PC-9 (cell line): ENCODE results near the gene SCRN2. TPM values are rescaled to one million over a fixed set of nuclear protein-coding genes. Genes with fewer than 3 reads are reported as not detected.
A peak's percentile ranks its signal among the peaks of the same experiment; 100 is the strongest.

ENCODE experiments used
- BruUV-seq: library from RNA; stranded (reverse); fragments of 400-500 nt; replicated peaks from 2 replicates; lab custom pipeline; 2021; lab: Mats Ljungman, UMichigan
- CTCF ChIA-PET: fragments of 300-600 bp; sonication (Branson Sonifier 250); formaldehyde crosslinking; loops from one replicate; lab custom pipeline; 2022; ENCODE audit warnings: antibody characterized with exemption; lab: Charles Lee
- POLR2A ChIA-PET: fragments of 300-600 bp; sonication (Branson Sonifier 250); formaldehyde crosslinking; loops from one replicate; lab custom pipeline; 2022; ENCODE audit warnings: antibody characterized with exemption; ENCODE audit not compliant: unreplicated experiment; lab: Charles Lee
- DNase-seq, 2 experiments: peaks; one replicate each; pipeline versions ENCODE4 v3.0.0 to v3.0.0-alpha.2; 2015 to 2022; ENCODE audit warnings: mixed read lengths in 1 of 2
- H2AFZ ChIP-seq: fragments of 200-600 bp; sonication (generic); 2 replicates; pipeline ENCODE4 v1.8.1; 2017; ENCODE audit warnings: antibody characterized with exemption
- H3F3A ChIP-seq: fragments of 200-600 bp; sonication (generic); 2 replicates; pipeline ENCODE4 v1.8.1; 2017; ENCODE audit warnings: antibody characterized with exemption, mild to moderate bottlenecking, low read depth; ENCODE audit not compliant: insufficient read depth
- H3K27ac ChIP-seq: fragments of 200-600 bp; sonication (generic); 2 replicates; pipeline ENCODE4 v1.6.1; 2016; ENCODE audit warnings: mixed run types
- H3K27me3 ChIP-seq: fragments of 200-600 bp; sonication (generic); 2 replicates; pipeline ENCODE4 v1.6.1; 2016; ENCODE audit warnings: low read depth, mixed run types; ENCODE audit not compliant: insufficient read depth
- H3K36me3 ChIP-seq: fragments of 200-600 bp; sonication (generic); 2 replicates; pipeline ENCODE4 v1.6.1; 2016; ENCODE audit warnings: low read depth, mixed run types
- H3K4me1 ChIP-seq: fragments of 200-600 bp; sonication (generic); replicated peaks from 2 replicates; pipeline ENCODE4 v1.6.1; 2016; ENCODE audit warnings: mixed run types; ENCODE audit not compliant: insufficient read depth
- H3K4me2 ChIP-seq: fragments of 200-600 bp; sonication (generic); 2 replicates; pipeline ENCODE4 v1.6.1; 2017; ENCODE audit warnings: mixed run types
- H3K4me3 ChIP-seq: fragments of 200-600 bp; sonication (generic); 2 replicates; pipeline ENCODE4 v1.6.1; 2016; ENCODE audit warnings: mixed run types
- H3K79me2 ChIP-seq: fragments of 200-600 bp; sonication (generic); 2 replicates; pipeline ENCODE4 v1.6.1; 2017; ENCODE audit warnings: low read depth, mixed run types
- H3K9me2 ChIP-seq: fragments of 200-600 bp; sonication (generic); 2 replicates; pipeline ENCODE4 v1.8.1; 2017; ENCODE audit warnings: mild to moderate bottlenecking; ENCODE audit not compliant: insufficient read depth
- H3K9me3 ChIP-seq: fragments of 200-600 bp; sonication (generic); 2 replicates; pipeline ENCODE4 v1.8.1; 2016; ENCODE audit warnings: low read depth; ENCODE audit not compliant: insufficient read depth
- H4K20me1 ChIP-seq: fragments of 200-600 bp; sonication (generic); 2 replicates; pipeline ENCODE4 v1.8.1; 2017; ENCODE audit not compliant: insufficient read depth
- CTCF ChIP-seq: fragments of 200-600 bp; sonication (generic); conservative IDR thresholded peaks from 2 replicates; pipeline ENCODE4 v1.6.1; 2017; ENCODE audit warnings: mixed run types, antibody characterized with exemption, mild to moderate bottlenecking, moderate library complexity
- EZH2 ChIP-seq: fragments of 200-600 bp; sonication (generic); IDR thresholded peaks from 2 replicates; pipeline ENCODE4 v1.8.0; 2017; ENCODE audit warnings: antibody characterized with exemption, low read depth
- intact Hi-C: fragments of 100-400 bp; cut with micrococcal nuclease; formaldehyde crosslinking; loops from one replicate; pipeline ENCODE4 v1.10.0; 2022; ENCODE audit not compliant: unreplicated experiment
- total RNA-seq: library from RNA; stranded (reverse); gene quantifications from 2 replicates; pipeline ENCODE4 v1.2.3, GENCODE V29; 2021

SCRN2 gene
- total RNA-seq, 1 experiment from 2014 or later = 31.7 TPM

GRCh38 chr17:47831003-47831933 lies 9.8 kb downstream of the SCRN2 start, which contains the start of the genes LRRC46 and MRPL10:
Gene LRRC46 (plus strand): TSS chr17:47831670. CDS start chr17:47831990, 320 bp downstream.
Gene MRPL10 (minus strand): TSS chr17:47831541. CDS start chr17:47831511, 30 bp downstream.
- Histone ChIP-seq H3K27ac (peak within 1 kb of the TSS; percentile 63), H3K4me1 (peaks cover 20% of the 10 kb centered on the region), H4K20me1 (peaks cover 14% of the 10 kb centered on the region), H3F3A (peaks cover 41% of the 10 kb centered on the region), H2AFZ (peak within 1 kb of the TSS; percentile 76), H3K27me3 (no peaks in the 10 kb centered on the region), H3K9me2 (no peaks in the 10 kb centered on the region), H3K9me3 (no peaks in the 10 kb centered on the region), H3K4me3 (peak within 1 kb of the TSS; percentile 76), H3K79me2 (peaks cover 31% of the 10 kb centered on the region), H3K36me3 (peaks cover 21% of the 10 kb centered on the region), H3K4me2 (peak within 1 kb of the TSS; percentile 99)
- ChIA-PET CTCF (interaction anchor here (0.5 to 1.0 kb wide), 5 partner anchors 10 to 81 kb away, joined by 5 to 6 read pairs (median 5); partner anchors contain the start of genes OSBPL7 and SCRN2), POLR2A (interaction anchor here (0.6 to 0.9 kb wide), 8 partner anchors 10 to 227 kb away, joined by 3 to 8 read pairs (median 3); partner anchors contain the start of gene OSBPL7)
- BruUV-seq = TSS peak; percentile 64
- intact Hi-C loops = loop anchor here (1.0 kb wide), 1 partner anchor 55 kb away; no protein-coding TSS in a partner anchor
- DNase-seq = peak; percentile 80 to 90
- peak; percentile 61; the same call in 1 of the 2 replicates for TF ChIP-seq CTCF
- TF ChIP-seq EZH2 = no peak

- H3K27me3 ChIP-seq = no peaks in the 10 kb centered on the region
- peaks cover 25% of the 10 kb centered on the region for H3K36me3 ChIP-seq
- peak overlapping the region; percentile 99 for H3K4me2 ChIP-seq
- ChIA-PET POLR2A (interaction anchor here (0.6 kb wide), 1 partner anchor 50 kb away, joined by 3 read pairs; no protein-coding TSS in a partner anchor), CTCF (no interaction called here)
- peaks cover 41% of the 10 kb centered on the region for H3F3A ChIP-seq
- TF ChIP-seq EZH2 = no peak
- no peak; the same call in 1 of the 2 replicates for TF ChIP-seq CTCF
- H3K79me2 ChIP-seq = peaks cover 31% of the 10 kb centered on the region
- BruUV-seq = no TSS peak
- no peaks in the 10 kb centered on the region for H3K9me3 ChIP-seq
- peaks cover 14% of the 10 kb centered on the region for H4K20me1 ChIP-seq
- H2AFZ ChIP-seq = peak overlapping the region; percentile 76; the same call in 1 of the 2 replicates
- peak overlapping the region; percentile 76 for H3K4me3 ChIP-seq
- peaks cover 20% of the 10 kb centered on the region for H3K4me1 ChIP-seq
- H3K27ac ChIP-seq = peak overlapping the region; percentile 63
- intact Hi-C loops = loop anchor here (1.0 kb wide), 1 partner anchor 54 kb away; no protein-coding TSS in a partner anchor
- DNase-seq = no peak
- no peaks in the 10 kb centered on the region for H3K9me2 ChIP-seq
Measured at GRCh38 chr17:47830396-47831002, 10.6 kb downstream of the SCRN2 start.

GRCh38 chr17:47829870-47830269 lies 11.2 kb downstream of the SCRN2 start:
- DNase-seq = no peak
- Histone ChIP-seq H3K27ac (peak overlapping the region; percentile 63), H3F3A (peaks cover 38% of the 10 kb centered on the region), H3K79me2 (peaks cover 31% of the 10 kb centered on the region), H2AFZ (no peak overlapping the region), H4K20me1 (peaks cover 14% of the 10 kb centered on the region), H3K27me3 (no peaks in the 10 kb centered on the region), H3K4me3 (peak overlapping the region; percentile 76; the same call in 1 of the 2 replicates), H3K9me3 (no peaks in the 10 kb centered on the region), H3K4me1 (peaks cover 20% of the 10 kb centered on the region), H3K4me2 (peak overlapping the region; percentile 99), H3K36me3 (peaks cover 30% of the 10 kb centered on the region), H3K9me2 (no peaks in the 10 kb centered on the region)
- ChIA-PET CTCF (no interaction called here), POLR2A (no interaction called here)
- BruUV-seq = no TSS peak
- intact Hi-C loops = no loop called here
- TF ChIP-seq CTCF = no peak
- no peak for TF ChIP-seq EZH2
